ENCODE results near the gene ODF2L.

ODF2L gene

GRCh38 chr1:86339014-86339812, 56.9 kb downstream of the ODF2L start:
- TF ChIP-seq TAF1 (IDR thresholded peaks at IDR 0.05; ENCODE audit: low read depth) (no peak), RAD21 (IDR thresholded peaks at IDR 0.05; ENCODE audit: low read depth) (no peak), ZBTB7A (IDR thresholded peaks at IDR 0.05; ENCODE audit: low read depth) (no peak), YY1 (IDR thresholded peaks at IDR 0.05; ENCODE audit: low read depth) (no peak), MAX (IDR thresholded peaks at IDR 0.05) (no peak), CREB1 (IDR thresholded peaks at IDR 0.05; ENCODE audit: low read depth) (no peak), CEBPB (IDR thresholded peaks at IDR 0.05) (no peak), FOXM1 (IDR thresholded peaks at IDR 0.05; ENCODE audit: borderline replicate concordance, low read depth) (no peak), USF1 (IDR thresholded peaks at IDR 0.05) (no peak), REST (IDR thresholded peaks at IDR 0.05; ENCODE audit: low read depth) (no peak), TEAD4 (IDR thresholded peaks at IDR 0.05) (no peak)

GRCh38 chr1:86335916-86336315, 60.2 kb downstream of the ODF2L start:
- TF ChIP-seq YY1 (IDR thresholded peaks at IDR 0.05; ENCODE audit: low read depth) = no peak
- TF ChIP-seq EGR1 (IDR thresholded peaks at IDR 0.05) = no peak
- no peak for TF ChIP-seq NFIC (IDR thresholded peaks at IDR 0.05)
- no peak for TF ChIP-seq USF1 (IDR thresholded peaks at IDR 0.05)
- no peak for TF ChIP-seq FOXM1 (IDR thresholded peaks at IDR 0.05; ENCODE audit: borderline replicate concordance, low read depth)
- TF ChIP-seq MAX (IDR thresholded peaks at IDR 0.05) = no peak
- no peak for TF ChIP-seq TCF12 (IDR thresholded peaks at IDR 0.05; ENCODE audit: low read depth)
- no peak for TF ChIP-seq RAD21 (IDR thresholded peaks at IDR 0.05; ENCODE audit: low read depth)
- no peak for TF ChIP-seq EP300 (IDR thresholded peaks at IDR 0.05; ENCODE audit: borderline replicate concordance)
- no peak for TF ChIP-seq CREB1 (IDR thresholded peaks at IDR 0.05; ENCODE audit: low read depth)
- no peak for TF ChIP-seq TAF1 (IDR thresholded peaks at IDR 0.05; ENCODE audit: low read depth)
- TF ChIP-seq REST (IDR thresholded peaks at IDR 0.05; ENCODE audit: low read depth) = no peak
- no peak for TF ChIP-seq TEAD4 (IDR thresholded peaks at IDR 0.05)
- TF ChIP-seq CEBPB (IDR thresholded peaks at IDR 0.05) = no peak

- TF ChIP-seq USF1 (IDR thresholded peaks at IDR 0.05) (no peak), TEAD4 (IDR thresholded peaks at IDR 0.05) (no peak), RAD21 (IDR thresholded peaks at IDR 0.05; ENCODE audit: low read depth) (no peak), CEBPB (IDR thresholded peaks at IDR 0.05) (no peak), REST (IDR thresholded peaks at IDR 0.05; ENCODE audit: low read depth) (no peak), TAF1 (IDR thresholded peaks at IDR 0.05; ENCODE audit: low read depth) (no peak), FOXM1 (IDR thresholded peaks at IDR 0.05; ENCODE audit: borderline replicate concordance, low read depth) (no peak), EP300 (IDR thresholded peaks at IDR 0.05; ENCODE audit: borderline replicate concordance) (no peak), TCF12 (IDR thresholded peaks at IDR 0.05; ENCODE audit: low read depth) (no peak), YY1 (IDR thresholded peaks at IDR 0.05; ENCODE audit: low read depth) (no peak)
Observed at GRCh38 chr1:86325264-86325663, 70.9 kb downstream of the ODF2L start.
